DMS53 treated with DMSO at 0.1 percent for 48 hours (cell line): ENCODE results near the gene WDR62.

Experiments
- DNase-seq: peaks from one replicate; lab custom pipeline; 2025; ENCODE audit not compliant: unreplicated experiment; lab: John Stamatoyannopoulos, UW

WDR62 gene

DNA sequence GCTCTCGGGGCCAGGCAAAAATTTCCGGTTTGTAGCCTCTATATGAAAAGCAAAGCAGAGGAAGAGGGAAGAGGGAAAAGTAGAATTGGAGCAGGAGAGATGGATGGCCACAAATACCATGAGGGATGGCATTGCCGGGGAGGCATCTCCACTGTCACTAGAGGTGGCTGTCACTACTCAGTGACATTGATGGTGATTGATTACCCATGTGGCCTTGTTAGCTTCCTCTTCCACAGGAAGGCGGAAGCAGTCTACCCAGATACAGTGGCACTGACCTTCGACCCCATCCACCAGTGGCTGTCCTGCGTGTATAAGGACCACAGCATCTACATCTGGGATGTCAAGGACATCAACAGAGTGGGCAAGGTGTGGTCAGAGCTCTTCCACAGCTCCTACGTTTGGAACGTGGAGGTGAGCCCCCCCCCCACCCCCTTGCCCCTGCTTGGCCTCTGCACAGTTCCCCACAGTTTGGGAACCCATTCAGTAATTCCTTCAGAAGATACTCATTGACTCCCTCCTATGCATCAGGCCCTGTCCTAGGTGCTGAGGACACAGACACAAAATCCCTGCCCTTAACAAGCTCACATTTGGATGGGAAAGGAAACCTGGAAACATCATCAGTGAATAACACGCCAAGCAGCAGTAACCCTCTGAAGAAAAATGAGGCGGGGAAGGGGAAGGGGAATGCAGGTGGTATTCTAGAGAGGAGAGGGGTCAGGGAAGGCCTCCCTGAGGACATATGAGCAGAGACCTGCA lies 18.6 kb downstream of the WDR62 start:
- DNase-seq: no peak

DNA sequence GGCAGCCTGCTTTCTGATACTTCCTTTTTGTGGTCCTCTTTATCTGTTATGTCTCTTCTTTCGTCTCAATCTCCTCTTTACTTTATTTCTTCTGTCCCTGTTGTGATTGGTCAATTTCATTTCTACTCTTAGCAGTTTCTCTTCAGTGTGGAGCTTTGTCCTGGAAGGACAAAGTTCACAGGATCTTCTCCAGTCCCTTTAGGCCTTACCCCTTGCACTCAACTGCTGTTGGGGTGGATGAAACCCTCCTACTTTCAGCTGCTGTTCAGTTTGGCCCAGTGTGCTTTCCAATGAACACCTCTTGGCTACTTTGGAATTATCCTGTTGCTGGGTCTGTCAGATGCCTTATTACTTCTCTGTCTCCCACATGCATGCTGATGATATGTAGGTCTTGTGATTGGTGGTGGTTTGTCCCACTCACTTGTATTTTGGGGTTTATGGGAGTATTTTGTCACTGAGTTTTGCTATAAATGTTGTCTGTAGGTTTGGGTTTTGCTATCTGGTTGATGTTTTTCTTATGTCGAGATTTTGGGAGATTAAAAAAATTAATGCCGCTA lies 24.8 kb downstream of the WDR62 start:
- no peak for DNase-seq

DNA sequence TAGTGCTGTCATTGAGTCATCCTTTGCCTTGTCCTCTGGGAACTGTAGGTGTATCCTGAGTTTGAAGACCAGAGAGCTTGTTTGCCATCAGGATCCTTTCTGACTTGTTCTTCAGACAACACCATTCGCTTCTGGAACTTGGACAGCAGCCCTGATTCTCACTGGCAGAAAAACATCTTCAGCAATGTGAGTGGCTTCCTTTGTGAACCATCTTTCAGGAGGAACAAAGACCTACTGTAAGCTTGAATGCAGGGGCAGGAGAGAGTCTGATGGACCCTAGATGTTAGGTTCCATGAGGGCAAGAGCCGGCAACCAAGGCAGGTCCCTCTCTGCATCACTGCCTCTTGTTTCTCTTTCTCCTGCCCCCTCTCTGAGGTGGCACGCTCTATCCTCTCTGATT lies 26.7 kb downstream of the WDR62 start:
- no peak for DNase-seq

DNA sequence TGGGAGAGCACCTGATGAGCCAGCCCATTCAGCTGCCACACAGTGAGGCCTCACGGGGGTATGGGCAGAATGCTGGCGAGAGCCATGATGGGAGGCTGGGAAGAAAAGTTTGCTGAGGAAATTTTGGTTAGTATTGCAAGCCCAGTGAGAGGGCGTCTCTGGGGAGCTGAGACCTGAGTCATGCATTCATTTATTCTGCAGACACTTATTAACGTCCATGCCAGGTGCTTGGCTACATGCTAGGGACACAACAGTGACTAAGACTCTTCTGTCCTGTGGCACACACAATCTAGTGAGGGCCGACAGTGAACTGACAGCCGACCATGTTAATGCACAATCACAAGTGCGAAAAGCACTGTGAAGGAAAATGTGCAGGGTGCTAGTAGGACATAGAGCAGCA lies 27.2 kb downstream of the WDR62 start:
- DNase-seq: no peak

DNA sequence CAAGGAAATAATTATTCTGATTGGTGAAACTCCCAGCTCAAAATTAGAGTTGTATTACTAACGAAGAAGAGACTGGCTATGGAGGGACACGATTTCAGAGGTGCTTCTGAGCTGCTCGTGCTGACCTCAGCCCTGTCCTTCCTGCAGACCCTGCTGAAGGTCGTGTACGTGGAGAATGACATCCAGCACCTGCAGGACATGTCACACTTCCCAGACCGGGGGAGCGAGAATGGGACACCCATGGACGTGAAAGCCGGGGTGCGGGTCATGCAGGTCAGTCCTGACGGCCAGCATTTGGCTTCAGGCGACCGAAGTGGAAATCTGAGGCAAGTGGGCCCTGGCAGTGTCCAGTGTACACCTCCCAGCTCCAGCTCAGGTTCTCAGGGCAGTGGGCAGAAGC lies 28.2 kb downstream of the WDR62 start:
- no peak for DNase-seq

DNA sequence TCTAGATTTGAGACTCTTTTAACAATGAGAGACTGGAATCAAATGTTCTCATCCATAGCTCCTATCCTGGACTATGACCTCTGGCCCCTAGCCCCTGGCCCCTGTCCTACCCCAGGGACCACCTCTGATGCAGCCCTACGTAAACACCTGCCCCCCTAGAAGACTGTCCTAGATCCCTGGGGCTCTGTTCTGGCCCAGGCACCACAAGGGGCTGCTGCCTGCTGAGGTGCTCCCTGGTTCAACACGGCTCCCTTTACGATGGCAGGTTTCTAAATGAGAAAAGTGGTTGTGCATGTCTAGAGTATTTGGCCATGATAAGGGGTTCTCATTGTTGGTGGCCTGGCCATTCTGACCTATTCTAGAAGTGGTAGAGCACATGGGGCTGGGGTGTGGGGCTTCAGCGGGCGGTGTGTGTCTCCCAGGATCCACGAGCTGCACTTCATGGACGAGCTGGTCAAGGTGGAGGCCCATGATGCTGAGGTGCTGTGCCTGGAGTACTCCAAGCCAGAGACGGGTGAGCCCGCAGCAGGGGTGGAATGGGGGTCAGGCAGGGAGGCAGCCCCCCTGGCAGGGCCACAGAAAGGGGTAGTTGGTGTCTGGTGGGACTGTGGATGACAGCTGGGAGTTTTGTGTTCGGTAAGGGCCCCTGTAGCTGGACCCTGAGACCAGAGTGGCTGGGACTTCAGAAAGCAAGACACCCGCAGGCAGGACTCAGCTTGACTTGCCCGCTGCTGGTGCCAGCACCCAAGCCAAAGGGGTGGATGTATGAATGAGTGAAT lies 29.7 kb downstream of the WDR62 start:
- DNase-seq: no peak

DNA sequence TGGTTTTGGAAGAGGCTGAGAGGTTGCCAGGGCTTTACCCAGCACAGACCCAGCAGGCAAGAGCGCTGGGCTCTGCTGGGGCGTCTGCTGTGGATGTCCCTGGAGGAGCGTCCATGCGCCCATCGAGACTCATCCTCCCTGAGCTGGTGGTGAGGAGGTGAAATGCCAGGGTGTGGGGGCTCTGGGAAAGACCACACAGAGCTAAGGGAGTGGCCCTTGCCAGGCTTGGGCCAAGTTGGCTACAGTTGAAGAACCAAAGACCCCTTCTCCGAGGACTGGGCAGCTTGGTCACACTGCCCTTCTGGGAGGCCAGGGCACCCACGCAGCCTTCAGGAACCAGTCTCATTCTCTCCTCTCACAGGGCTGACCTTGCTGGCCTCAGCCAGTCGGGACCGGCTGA lies 31.6 kb downstream of the WDR62 start:
- no peak for DNase-seq

DNA sequence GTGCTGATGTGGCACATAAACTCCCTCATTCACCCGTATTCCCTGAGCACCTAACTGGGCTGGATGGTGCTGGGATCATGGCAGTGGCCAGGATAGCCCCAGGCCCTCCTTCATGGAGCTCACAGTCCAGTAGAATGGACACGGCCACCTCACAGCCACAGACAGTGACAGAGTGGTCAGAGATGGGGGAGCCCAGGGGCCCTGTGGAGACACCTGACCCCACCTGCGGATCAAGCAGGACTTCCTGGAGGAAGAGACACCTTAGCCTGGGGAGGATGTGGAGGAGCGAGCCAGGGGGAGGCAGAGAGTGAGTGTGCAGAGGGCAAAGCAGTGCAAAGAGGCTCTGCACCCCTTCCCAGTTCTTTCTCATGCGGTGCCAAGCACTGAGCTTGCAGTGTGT lies 35.1 kb downstream of the WDR62 start:
- DNase-seq: no peak

DNA sequence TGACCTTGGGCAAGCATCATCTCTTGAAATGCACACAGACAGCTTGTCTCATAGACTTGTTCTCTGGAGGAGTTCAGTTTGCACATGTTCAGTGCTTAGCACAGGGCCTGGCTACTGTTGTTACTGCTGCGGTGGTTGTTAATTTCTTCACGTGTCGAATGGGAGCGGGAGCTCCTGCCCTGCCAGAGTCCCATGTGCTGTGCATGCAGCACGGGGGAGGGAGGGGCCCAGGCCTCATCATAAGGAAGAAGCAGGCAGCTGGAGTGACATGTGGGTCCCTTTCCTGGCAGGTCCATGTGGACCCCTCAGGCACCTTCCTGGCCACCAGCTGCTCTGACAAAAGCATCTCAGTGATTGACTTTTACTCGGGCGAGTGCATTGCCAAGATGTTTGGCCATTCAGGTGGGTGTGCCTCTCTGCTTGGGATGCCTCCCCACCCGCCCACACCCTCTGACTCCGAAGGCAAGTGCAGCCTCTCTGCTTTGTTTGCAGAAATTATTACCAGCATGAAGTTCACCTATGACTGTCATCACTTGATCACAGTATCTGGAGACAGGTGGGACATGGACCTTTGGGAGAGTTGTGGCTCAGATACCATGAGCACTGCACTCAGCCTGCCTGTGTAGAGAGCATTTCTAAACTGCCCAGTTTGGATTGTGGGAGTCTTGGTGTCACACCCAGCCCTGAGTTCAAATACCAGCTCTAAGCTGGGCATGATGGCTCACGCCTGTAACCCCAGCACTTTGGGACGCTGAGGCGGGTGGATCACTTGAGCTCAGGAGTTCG lies 36.4 kb downstream of the WDR62 start:
- DNase-seq: no peak

DNA sequence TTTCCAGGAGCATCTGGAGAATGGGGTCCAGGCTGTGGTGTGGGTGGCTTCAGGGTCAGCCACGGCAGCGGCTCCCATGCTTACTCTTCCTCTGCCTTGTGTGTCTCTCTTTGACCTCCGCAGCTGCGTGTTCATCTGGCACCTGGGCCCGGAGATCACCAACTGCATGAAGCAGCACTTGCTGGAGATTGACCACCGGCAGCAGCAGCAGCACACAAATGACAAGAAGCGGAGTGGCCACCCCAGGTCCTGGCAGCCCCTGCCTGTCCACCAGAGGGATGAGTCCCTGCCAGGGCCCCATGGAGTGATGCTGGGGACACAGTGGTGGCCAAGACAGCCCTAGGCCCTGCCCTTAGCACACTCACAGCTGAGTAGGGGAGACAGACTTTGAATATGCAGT lies 37.9 kb downstream of the WDR62 start:
- no peak for DNase-seq

DNA sequence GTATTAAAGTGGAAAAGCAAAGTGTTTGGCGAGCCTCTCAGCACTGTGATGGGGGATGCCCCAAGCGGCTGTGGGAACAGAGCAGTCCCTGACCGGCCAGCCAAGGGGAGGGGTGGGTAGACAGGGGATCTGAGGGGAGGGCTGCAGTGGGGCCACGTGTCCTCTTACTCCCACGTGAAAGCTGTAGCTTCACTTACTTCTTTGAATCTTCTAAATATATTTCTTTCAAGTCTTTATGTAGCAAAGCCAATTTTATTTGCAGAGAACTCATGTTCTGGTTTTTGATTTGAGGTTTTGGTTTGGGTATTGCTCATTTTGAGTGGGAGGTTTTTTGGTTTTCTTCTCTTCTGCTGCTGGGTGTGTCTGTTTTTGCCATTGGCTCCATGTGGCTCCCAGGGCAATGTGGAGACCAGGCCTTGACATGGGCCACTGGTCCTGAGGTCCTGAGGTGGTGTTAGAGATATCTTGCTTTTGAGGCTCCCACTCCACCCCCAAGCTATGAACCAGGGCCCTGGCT lies 38.5 kb downstream of the WDR62 start:
- DNase-seq: no peak

DNA sequence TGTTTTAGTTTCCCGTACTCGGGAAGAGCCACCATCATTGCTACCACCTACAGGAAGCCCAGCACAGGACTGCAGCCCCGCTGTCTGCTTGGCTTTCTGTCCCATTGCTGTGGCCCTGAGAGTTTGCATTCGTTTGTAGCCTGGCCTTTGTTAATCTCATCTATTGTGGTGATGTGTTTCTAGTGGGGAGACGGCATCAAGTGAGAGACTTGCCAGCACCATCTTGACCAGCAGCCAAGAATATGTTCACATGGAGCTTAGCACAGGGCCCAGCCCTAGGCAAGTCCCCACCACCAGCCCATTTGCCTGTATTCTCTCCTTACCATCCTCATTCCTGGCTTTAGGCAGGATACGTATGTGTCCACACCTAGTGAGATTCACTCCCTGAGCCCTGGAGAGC lies 39.0 kb downstream of the WDR62 start:
- DNase-seq: no peak

DNA sequence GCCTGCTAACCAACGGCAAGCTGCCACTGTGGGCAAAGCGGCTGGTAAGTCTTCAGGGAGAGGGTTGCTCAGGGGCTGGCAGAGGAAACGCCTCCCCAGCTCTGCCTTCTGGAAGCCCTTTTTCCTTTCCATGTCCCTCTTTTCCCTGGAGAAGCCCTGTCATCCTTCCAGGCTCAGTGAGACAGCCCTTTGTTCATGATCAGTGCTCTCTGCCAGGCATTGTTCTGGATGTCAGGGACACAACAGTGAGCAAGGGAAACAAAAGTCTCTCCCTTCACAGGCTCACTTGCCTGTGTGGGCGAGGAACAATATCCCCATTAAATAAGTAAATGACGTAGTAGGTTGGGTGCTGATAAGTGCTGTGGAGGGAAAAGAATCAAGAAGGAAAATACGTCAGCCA lies 42.3 kb downstream of the WDR62 start:
- DNase-seq: no peak

DNA sequence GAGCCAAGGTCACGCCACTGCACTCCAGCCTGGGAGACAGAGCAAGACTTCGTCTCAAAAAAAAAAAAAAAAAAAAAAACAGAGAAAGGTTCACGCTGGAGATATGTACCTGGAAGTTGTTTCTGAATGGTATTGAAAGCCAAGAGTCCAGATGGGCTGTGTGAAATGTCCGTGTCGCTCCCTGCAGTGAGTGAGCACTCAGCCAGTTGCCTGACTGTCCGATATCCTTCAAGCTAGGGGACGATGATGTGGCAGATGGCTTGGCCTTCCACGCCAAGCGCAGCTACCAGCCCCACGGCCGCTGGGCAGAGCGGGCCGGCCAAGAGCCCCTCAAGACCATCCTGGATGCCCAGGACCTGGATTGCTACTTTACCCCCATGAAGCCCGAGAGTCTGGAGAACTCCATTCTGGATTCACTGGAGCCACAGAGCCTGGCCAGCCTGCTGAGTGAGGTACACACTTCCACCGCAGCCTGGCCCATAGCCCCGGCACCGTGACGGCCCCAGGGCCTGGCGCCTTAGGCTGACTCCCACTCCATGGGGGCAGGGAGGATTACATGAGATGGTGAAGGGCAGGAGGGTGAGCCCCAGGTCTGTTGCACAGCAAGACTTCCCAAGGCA lies 44.6 kb downstream of the WDR62 start:
- DNase-seq: no peak

DNA sequence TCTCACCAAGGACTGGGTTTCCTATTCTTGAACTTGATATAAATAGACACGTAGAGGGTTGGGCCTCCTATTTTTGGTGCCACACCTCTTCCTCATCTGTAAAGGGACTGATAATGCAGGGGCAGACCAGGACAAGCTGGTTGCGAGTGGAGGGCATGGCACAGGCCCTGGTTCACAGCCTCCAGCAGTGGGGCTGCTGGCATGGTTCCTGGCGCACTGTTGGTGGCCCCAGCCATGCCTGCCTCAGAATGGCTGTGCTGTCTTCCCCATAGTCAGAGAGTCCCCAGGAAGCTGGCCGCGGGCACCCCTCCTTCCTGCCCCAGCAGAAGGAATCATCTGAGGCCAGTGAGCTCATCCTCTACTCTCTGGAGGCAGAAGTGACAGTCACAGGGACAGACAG lies 45.8 kb downstream of the WDR62 start:
- DNase-seq: no peak

DNA sequence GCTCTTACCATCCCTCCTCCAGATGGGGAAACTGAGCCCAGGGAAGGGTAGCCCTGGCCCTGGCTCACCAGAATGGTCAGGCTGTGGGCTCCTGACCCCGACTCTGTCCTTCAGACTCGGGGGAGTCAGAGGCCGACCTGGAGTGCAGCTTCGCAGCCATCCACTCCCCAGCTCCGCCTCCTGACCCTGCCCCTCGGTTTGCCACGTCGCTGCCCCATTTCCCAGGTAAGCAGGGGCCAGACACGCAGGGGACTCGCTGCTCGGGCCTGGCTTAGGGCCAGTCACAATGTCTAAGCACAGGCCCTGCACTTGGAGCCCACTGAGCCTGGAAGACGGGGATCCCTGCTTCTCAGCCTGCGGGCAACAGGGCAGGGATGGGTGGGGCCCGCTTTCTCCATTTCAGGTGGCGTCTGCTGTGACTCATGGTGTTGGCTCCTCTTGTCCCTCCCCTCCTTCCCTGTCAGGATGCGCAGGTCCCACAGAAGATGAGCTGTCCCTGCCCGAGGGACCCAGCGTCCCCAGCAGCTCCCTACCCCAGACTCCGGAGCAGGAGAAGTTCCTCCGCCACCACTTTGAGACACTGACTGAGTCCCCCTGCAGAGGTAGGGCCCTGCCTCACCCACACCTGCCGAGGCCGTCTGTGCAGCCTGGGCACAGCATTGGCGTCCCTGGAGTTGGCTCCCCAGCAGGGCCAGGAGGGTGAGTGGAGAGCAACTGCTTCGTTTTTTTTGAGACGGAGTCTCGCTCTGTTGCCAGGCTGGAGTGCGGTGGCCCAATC lies 47.0 kb downstream of the WDR62 start:
- DNase-seq: no peak

DNA sequence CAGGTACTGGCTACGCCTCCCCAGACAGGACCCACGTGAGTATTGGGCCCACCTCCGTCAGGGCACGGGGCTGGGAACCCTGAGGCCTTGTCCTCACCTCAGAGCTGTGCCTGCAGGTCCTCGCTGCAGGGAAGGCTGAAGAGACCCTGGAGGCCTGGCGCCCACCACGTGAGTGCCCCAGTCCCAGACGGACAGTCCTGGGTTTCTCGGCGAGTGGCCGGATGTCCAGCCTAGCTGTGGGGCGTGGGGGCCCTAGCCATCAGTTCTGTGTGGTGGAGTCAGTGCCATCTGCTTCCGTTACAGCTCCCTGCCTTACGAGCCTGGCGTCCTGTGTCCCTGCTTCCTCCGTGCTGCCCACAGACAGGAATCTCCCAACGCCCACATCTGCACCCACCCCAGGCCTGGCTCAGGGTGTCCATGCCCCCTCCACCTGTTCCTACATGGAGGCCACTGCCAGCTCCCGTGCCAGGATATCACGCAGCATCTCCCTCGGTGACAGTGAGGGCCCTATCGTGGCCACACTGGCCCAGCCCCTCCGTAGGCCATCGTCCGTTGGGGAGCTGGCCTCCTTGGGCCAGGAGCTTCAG lies 48.4 kb downstream of the WDR62 start:
- DNase-seq: no peak

DNA sequence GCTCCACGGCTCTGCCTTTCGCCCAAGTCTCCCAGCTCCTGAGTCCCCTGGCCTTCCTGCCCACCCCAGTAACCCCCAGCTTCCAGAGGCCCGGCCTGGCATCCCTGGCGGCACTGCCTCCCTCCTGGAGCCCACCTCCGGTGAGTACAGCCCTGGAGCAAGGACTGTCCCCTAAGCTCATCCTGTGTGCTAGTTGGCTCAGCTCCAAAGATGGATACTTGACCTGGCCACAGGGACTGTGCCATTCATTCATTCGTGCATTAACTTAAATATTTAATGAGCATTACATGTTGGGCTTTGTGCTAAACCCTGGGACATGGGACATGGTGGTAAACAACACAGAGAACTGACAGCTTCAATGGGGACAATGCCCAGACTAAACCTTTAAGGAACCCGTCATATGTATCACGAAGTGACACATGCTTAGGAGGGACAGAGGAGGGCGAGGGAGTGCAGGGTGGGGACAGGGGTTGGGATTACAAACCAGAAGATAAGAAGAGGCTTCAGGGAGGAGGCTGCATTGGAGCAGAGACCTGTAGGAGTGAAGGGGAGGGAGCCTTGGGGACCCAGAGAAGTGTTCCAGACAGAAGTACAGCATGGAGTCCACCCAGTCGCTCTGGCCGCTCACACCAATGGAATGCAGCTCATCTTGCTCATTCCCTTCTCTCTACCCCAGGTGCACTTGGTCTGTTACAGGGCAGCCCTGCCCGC lies 49.3 kb downstream of the WDR62 start:
- no peak for DNase-seq

DNA sequence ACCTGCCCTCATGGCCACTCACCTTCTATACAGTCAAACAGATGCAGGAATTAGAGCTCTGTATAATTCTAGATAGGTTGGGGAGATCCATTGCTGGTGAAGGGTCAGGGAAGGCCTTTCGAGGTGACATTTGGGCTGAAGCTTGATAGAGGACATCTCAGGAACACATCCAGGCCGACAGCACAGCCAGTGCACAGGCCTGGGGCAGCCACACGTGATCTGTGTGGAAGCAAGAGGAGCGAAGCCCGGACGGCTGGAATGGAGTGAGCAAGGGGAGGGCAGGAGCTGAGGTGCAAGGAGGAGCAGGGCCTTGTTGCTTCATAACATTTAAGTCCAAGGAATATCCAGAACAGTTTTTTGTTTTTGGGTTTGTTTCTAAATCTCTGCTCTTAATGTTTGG lies 51.7 kb downstream of the WDR62 start:
- no peak for DNase-seq
